SU-DHL-6 (cell line): Measurements from ENCODE around the gene GLMN.

Experiments
- H2AFZ ChIP-seq: fragments of 200-600 bp; sonication (generic); 2 replicates; pipeline ENCODE4 v1.6.1; 2014; ENCODE audit warnings: low read depth, mild to moderate bottlenecking, moderate library complexity, mixed read lengths, antibody characterized with exemption, low read length; ENCODE audit not compliant: severe bottlenecking
- H3F3A ChIP-seq: fragments of 200-600 bp; shearing (Covaris generic); 2 replicates; pipeline ENCODE4 v1.6.0; 2016; ENCODE audit warnings: antibody characterized with exemption, mild to moderate bottlenecking; ENCODE audit not compliant: insufficient read depth
- H3K27ac ChIP-seq: fragments of 200-600 bp; sonication (generic); 2 replicates; pipeline ENCODE4 v1.5.1; 2016; ENCODE audit warnings: low read depth, mild to moderate bottlenecking, low read length, moderate library complexity, mixed read lengths
- H3K27me3 ChIP-seq: fragments of 200-600 bp; sonication (generic), shearing (Covaris generic); 2 replicates; pipeline ENCODE4 v1.6.0; 2014; ENCODE audit warnings: mild to moderate bottlenecking, low read length
- H3K36me3 ChIP-seq: fragments of 200-600 bp; sonication (generic); 2 replicates; pipeline ENCODE4 v1.6.1; 2014; ENCODE audit warnings: mild to moderate bottlenecking, low read length, mixed read lengths
- H3K4me2 ChIP-seq: fragments of 300-600, 200-600 bp; shearing (Covaris generic), sonication (generic); 2 replicates; pipeline ENCODE4 v1.6.0; 2014; ENCODE audit warnings: low read length, low read depth, mild to moderate bottlenecking; ENCODE audit not compliant: poor library complexity, severe bottlenecking
- H3K4me3 ChIP-seq: fragments of 200-600 bp; sonication (generic); 2 replicates; pipeline ENCODE4 v1.5.1; 2014; ENCODE audit warnings: antibody characterized with exemption, low read length, mild to moderate bottlenecking, mixed read lengths; ENCODE audit not compliant: insufficient read depth, poor library complexity, severe bottlenecking
- H3K79me2 ChIP-seq: fragments of 200-600 bp; sonication (generic); 2 replicates; pipeline ENCODE4 v1.6.1; 2014; ENCODE audit warnings: mild to moderate bottlenecking, low read length, moderate library complexity; ENCODE audit not compliant: insufficient read depth
- H3K9ac ChIP-seq: fragments of 200-600 bp; sonication (generic); 2 replicates; pipeline ENCODE4 v1.7.0; 2014; ENCODE audit warnings: mild to moderate bottlenecking, low read length
- H3K9me2 ChIP-seq: fragments of 200-600 bp; sonication (generic); replicated peaks from 2 replicates; pipeline ENCODE4 v1.6.1; 2014; ENCODE audit warnings: low read length; ENCODE audit not compliant: insufficient read depth
- H3K9me3 ChIP-seq: fragments of 200-600 bp; sonication (generic); 2 replicates; pipeline ENCODE4 v1.6.1; 2014; ENCODE audit warnings: low read length, mixed read lengths; ENCODE audit not compliant: insufficient read depth
- H4K20me1 ChIP-seq: fragments of 200-600 bp; sonication (generic); 2 replicates; pipeline ENCODE4 v1.6.1; 2014; ENCODE audit warnings: low read depth, mild to moderate bottlenecking, antibody characterized with exemption, low read length, moderate library complexity, mixed read lengths
- EZH2phosphoT487 ChIP-seq: fragments of 200-600 bp; sonication (generic), shearing (Covaris generic); conservative IDR thresholded peaks from 2 replicates; pipeline ENCODE4 v1.6.1; 2018; ENCODE audit warnings: mild to moderate bottlenecking, antibody characterized with exemption, low read length, moderate library complexity, mixed read lengths
- TF ChIP-seq, protein P1 (sequence below): fragments of 200-600 bp; sonication (generic); IDR thresholded peaks from one replicate; pipeline ENCODE4 v1.5.1; 2017; ENCODE audit warnings: antibody characterized with exemption, mild to moderate bottlenecking, low read length, moderate library complexity; ENCODE audit not compliant: insufficient read depth, poor library complexity, severe bottlenecking

Gene GLMN

GRCh38 chr1:92244376-92244775 lies 54.4 kb downstream of the GLMN start:
- Histone ChIP-seq H2AFZ (no peak overlapping the region), H3K27ac (no peak overlapping the region), H3K79me2 (no peaks in the 10 kb centered on the region), H3K4me3 (no peak overlapping the region), H3F3A (no peaks in the 10 kb centered on the region), H3K4me2 (no peak overlapping the region), H3K36me3 (peaks cover 11% of the 10 kb centered on the region; the same call in 1 of the 2 replicates), H3K9me3 (no peaks in the 10 kb centered on the region), H3K9me2 (no peaks in the 10 kb centered on the region), H3K9ac (no peak overlapping the region), H3K27me3 (no peaks in the 10 kb centered on the region), H4K20me1 (no peaks in the 10 kb centered on the region)
- TF ChIP-seq, protein P1, sequence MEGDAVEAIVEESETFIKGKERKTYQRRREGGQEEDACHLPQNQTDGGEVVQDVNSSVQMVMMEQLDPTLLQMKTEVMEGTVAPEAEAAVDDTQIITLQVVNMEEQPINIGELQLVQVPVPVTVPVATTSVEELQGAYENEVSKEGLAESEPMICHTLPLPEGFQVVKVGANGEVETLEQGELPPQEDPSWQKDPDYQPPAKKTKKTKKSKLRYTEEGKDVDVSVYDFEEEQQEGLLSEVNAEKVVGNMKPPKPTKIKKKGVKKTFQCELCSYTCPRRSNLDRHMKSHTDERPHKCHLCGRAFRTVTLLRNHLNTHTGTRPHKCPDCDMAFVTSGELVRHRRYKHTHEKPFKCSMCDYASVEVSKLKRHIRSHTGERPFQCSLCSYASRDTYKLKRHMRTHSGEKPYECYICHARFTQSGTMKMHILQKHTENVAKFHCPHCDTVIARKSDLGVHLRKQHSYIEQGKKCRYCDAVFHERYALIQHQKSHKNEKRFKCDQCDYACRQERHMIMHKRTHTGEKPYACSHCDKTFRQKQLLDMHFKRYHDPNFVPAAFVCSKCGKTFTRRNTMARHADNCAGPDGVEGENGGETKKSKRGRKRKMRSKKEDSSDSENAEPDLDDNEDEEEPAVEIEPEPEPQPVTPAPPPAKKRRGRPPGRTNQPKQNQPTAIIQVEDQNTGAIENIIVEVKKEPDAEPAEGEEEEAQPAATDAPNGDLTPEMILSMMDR = no peak
- TF ChIP-seq EZH2phosphoT487 = no peak

DNA sequence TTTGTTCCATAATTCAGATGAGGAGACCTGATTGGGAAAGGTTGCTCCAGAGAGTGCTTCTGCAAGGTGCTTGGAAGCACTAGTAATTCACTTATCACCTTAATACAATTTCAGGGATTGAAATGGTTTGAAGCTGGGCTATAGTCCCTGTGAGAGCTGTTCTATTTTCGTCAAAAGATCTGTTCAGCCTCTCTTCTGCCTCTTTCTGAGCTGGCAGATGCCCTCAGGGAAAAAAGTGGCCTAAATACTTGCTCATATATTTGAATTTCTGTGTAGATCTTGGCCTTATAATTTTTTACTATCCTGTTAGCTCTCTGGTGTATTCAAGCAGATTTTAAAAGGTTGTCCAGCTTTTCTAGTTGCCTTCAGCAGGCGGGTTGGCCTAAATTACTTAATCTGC lies 58.8 kb downstream of the GLMN start:
- H3K27me3 ChIP-seq = no peaks in the 10 kb centered on the region
- no peak for TF ChIP-seq EZH2phosphoT487
- TF ChIP-seq, protein P1 = no peak
- H3K9ac ChIP-seq = no peak overlapping the region

DNA sequence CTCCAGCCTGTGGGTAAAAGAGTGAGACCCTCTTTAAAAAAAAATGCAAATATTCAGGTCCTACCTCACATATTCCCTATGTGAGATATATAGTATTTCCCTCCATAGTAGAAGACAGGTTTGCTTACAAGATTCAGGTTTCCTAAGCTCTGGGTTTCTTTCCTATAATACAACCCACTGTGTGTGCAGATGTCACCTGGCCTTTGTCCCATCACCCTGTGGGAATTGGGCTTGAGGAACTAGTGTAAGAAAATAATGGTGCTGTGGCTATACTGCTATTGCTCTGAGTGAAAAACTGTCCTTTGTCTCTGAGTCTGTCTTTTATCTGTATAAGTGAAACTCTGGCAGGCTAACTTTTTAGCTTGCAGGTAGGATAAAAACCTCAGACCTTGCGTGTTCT lies 68.1 kb downstream of the GLMN start:
- TF ChIP-seq, protein P1 = no peak
- no peak for TF ChIP-seq EZH2phosphoT487
- no peak overlapping the region for H3K27ac ChIP-seq
- H3K4me2 ChIP-seq = no peak overlapping the region

More for the DNA sequence above, 58.8 kb downstream of the GLMN start:
- no peak overlapping the region for H3K4me2 ChIP-seq
- H3K79me2 ChIP-seq = no peaks in the 10 kb centered on the region
- no peaks in the 10 kb centered on the region for H3K9me3 ChIP-seq
- H4K20me1 ChIP-seq = no peaks in the 10 kb centered on the region
- no peaks in the 10 kb centered on the region for H3K9me2 ChIP-seq
- no peak overlapping the region for H3K4me3 ChIP-seq
- no peak overlapping the region for H2AFZ ChIP-seq
- no peak overlapping the region for H3K27ac ChIP-seq
- H3F3A ChIP-seq = no peaks in the 10 kb centered on the region
- no peaks in the 10 kb centered on the region for H3K36me3 ChIP-seq

GRCh38 chr1:92228401-92228800 lies 70.4 kb downstream of the GLMN start:
- H3K9ac ChIP-seq = no peak overlapping the region
- H3K4me3 ChIP-seq = no peak overlapping the region
- no peaks in the 10 kb centered on the region for H4K20me1 ChIP-seq
- H3K9me3 ChIP-seq = no peaks in the 10 kb centered on the region
- no peak overlapping the region for H2AFZ ChIP-seq
- no peaks in the 10 kb centered on the region for H3F3A ChIP-seq
- no peak for TF ChIP-seq EZH2phosphoT487
- TF ChIP-seq, protein P1 = no peak
- H3K36me3 ChIP-seq = no peaks in the 10 kb centered on the region
- H3K4me2 ChIP-seq = no peak overlapping the region
- H3K27me3 ChIP-seq = no peaks in the 10 kb centered on the region
- no peaks in the 10 kb centered on the region for H3K9me2 ChIP-seq
- no peaks in the 10 kb centered on the region for H3K79me2 ChIP-seq
- no peak overlapping the region for H3K27ac ChIP-seq

More for the DNA sequence above, 68.1 kb downstream of the GLMN start:
- Histone ChIP-seq H2AFZ (no peak overlapping the region), H3K27me3 (no peaks in the 10 kb centered on the region), H3K36me3 (no peaks in the 10 kb centered on the region), H4K20me1 (no peaks in the 10 kb centered on the region), H3K9ac (no peak overlapping the region), H3K9me2 (no peaks in the 10 kb centered on the region), H3K79me2 (no peaks in the 10 kb centered on the region), H3F3A (no peaks in the 10 kb centered on the region), H3K9me3 (no peaks in the 10 kb centered on the region), H3K4me3 (no peak overlapping the region)
